GM04504 (cell line): Measurements from ENCODE around the gene PACSIN1.
"Not testable (repeated sequence)": the region's sequence is repeated elsewhere in the genome, so short reads cannot be mapped to it uniquely, and the experiment has no call there.

ENCODE experiments used
- DNase-seq: peaks from one replicate; pipeline ENCODE4 v3.0.0-alpha.2; 2012; ENCODE audit warnings: low read depth

PACSIN1 gene

GRCh38 chr6:34485321-34486060 is 19.6 kb downstream of the PACSIN1 start:
- DNase-seq: no peak

- no peak for DNase-seq
These were observed 20.3 kb downstream of the PACSIN1 start for GRCh38 chr6:34486106-34486740.

- DNase-seq: not testable (repeated sequence)
These were observed 21.0 kb downstream of the PACSIN1 start for GRCh38 chr6:34486886-34487285.

- no peak for DNase-seq
These were observed 21.7 kb downstream of the PACSIN1 start for GRCh38 chr6:34487536-34487935.

GRCh38 chr6:34489207-34489805 is 23.4 kb downstream of the PACSIN1 start:
- no peak for DNase-seq

GRCh38 chr6:34490390-34491090 is 24.7 kb downstream of the PACSIN1 start:
- no peak for DNase-seq

- peak; percentile 14 for DNase-seq
These were observed 25.2 kb downstream of the PACSIN1 start for GRCh38 chr6:34491091-34491430.

GRCh38 chr6:34493344-34493743 is 27.5 kb downstream of the PACSIN1 start:
- no peak for DNase-seq

- no peak for DNase-seq
These were observed 29.1 kb downstream of the PACSIN1 start for GRCh38 chr6:34494973-34495372.

GRCh38 chr6:34496103-34496685 is 30.3 kb downstream of the PACSIN1 start:
- no peak for DNase-seq

GRCh38 chr6:34497411-34497810 is 31.5 kb downstream of the PACSIN1 start:
- no peak for DNase-seq

GRCh38 chr6:34506718-34507117 is 40.8 kb downstream of the PACSIN1 start:
- DNase-seq: no peak

GRCh38 chr6:34508425-34508824 is 42.5 kb downstream of the PACSIN1 start:
- DNase-seq: no peak

- DNase-seq: no peak
These were observed 43.9 kb downstream of the PACSIN1 start for GRCh38 chr6:34509782-34510181.

- DNase-seq: no peak
These were observed 44.4 kb downstream of the PACSIN1 start for GRCh38 chr6:34510299-34510698.

GRCh38 chr6:34511214-34511914 is 45.5 kb downstream of the PACSIN1 start:
- no peak for DNase-seq

GRCh38 chr6:34511915-34512737 is 46.2 kb downstream of the PACSIN1 start:
- no peak for DNase-seq

GRCh38 chr6:34512738-34513115 is 46.9 kb downstream of the PACSIN1 start:
- DNase-seq: no peak

- DNase-seq: no peak
These were observed 47.8 kb downstream of the PACSIN1 start for GRCh38 chr6:34513646-34514045.

GRCh38 chr6:34514112-34514511 is 48.2 kb downstream of the PACSIN1 start:
- no peak for DNase-seq
